Measurements from ENCODE around the gene NKD2. TPM values are rescaled to one million over a fixed set of nuclear protein-coding genes. Genes with fewer than 3 reads are reported as not detected.
A peak's percentile ranks its signal among the peaks of the same experiment; 100 is the strongest.

Gene NKD2
- polyA plus RNA-seq, 2 of the 4 experiments (the other 2 are of a cell fraction): 1.2 to 4.2 TPM

DNA sequence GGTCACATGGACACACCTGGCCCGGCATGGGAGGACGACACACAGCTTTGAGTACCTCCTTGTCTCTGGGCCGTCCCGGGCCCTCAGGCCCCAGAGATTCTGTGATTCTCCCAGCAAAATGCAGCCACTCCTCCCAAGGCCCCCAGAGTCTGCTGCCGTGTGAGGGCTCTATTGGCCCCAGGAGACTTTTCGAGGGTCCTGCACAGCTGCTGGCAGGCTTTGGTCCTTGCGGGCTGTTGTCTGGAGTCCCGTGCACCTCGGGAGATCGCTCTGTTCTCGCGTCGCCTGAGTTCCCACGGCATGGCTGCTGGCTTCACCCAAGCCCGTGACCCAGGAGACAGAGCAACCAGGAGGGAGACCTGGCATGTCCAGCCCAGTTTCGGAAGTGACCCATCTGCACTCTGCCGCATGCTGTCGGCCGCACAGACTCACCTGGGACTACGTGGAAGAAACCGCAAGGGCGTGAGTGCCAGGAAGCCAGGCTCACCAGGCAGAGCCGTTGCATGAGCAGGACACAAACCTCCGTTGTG lies 46.8 kb upstream of the NKD2 start:
- CTCF ChIA-PET: interaction anchor here (0.8 to 1.5 kb wide), 2 partner anchors 21 to 206 kb away, joined by 3 to 4 read pairs; no protein-coding TSS in a partner anchor
- POLR2A ChIA-PET: no interaction called here
- ATAC-seq: no peak

DNA sequence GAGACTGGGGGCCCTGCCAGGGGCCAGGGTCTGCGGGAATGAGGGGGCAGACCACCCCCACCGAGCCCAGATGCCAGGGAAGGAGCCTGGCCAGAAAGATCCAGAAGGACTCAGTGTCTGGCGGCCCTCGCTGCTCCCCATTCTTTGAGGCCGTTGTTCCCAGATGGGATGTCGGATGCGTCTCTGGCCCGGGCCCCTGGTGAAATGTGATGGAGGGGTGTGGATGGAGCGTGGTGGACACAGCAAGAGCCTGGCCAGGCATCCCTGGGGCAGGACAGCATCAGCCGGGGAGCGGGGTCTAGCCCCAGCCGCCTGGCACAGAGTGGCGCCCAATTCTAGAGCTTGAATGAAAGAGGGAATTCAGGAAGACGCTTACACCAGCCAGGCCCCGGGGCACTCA lies 46.2 kb upstream of the NKD2 start:
- POLR2A ChIA-PET: no interaction called here
- Histone ChIP-seq H3K4me3 (no peak overlapping the region), H3K4me1 (peaks cover 39% of the 10 kb centered on the region), H3K9me3 (peaks cover 3% of the 10 kb centered on the region; the same call in 2 of the 3 replicates), H3K4me2 (no peak overlapping the region), H3K27ac (no peak overlapping the region)
- WGBS (ENCODE audit: missing lambda C conversion rate): 85% methylated on average over 15 of the region's 15 CpGs
- CTCF ChIA-PET: no interaction called here
- FAIRE-seq: no peak
- no peak for ATAC-seq
- TF ChIP-seq, protein P1, sequence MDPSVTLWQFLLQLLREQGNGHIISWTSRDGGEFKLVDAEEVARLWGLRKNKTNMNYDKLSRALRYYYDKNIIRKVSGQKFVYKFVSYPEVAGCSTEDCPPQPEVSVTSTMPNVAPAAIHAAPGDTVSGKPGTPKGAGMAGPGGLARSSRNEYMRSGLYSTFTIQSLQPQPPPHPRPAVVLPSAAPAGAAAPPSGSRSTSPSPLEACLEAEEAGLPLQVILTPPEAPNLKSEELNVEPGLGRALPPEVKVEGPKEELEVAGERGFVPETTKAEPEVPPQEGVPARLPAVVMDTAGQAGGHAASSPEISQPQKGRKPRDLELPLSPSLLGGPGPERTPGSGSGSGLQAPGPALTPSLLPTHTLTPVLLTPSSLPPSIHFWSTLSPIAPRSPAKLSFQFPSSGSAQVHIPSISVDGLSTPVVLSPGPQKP (IDR thresholded peaks at IDR 0.05; ENCODE audit: low read depth, low read length): no peak
- TF ChIP-seq JUN (IDR thresholded peaks at IDR 0.05) (no peak), PHF8 (IDR thresholded peaks at IDR 0.05; ENCODE audit: borderline replicate concordance, low read depth) (no peak), TFCP2L1 (CRISPR knock-in tag; IDR thresholded peaks at IDR 0.05) (no peak), RAD21 (conservative IDR thresholded peaks at IDR 0.05 in 1 of 2, IDR thresholded peaks at IDR 0.05 in 1 of 2) (no peak), RARB (CRISPR knock-in tag; IDR thresholded peaks at IDR 0.05) (no peak), CEBPB (IDR thresholded peaks at IDR 0.05) (no peak), CHD2 (IDR thresholded peaks at IDR 0.05; ENCODE audit: low read length, partially characterized antibody) (no peak), ESRRA (IDR thresholded peaks at IDR 0.05; ENCODE audit: borderline replicate concordance, low read length) (no peak), NFE2L2 (conservative IDR thresholded peaks at IDR 0.05; ENCODE audit: low read length) (no peak), EHMT2 (IDR thresholded peaks at IDR 0.05; ENCODE audit: low read depth) (no peak), FOSB (CRISPR knock-in tag; IDR thresholded peaks at IDR 0.05) (no peak), CBX2 (IDR thresholded peaks at IDR 0.05; ENCODE audit: borderline replicate concordance, low read depth) (no peak), EHF (CRISPR knock-in tag; IDR thresholded peaks at IDR 0.05) (no peak)
- TF ChIP-seq, protein P2, sequence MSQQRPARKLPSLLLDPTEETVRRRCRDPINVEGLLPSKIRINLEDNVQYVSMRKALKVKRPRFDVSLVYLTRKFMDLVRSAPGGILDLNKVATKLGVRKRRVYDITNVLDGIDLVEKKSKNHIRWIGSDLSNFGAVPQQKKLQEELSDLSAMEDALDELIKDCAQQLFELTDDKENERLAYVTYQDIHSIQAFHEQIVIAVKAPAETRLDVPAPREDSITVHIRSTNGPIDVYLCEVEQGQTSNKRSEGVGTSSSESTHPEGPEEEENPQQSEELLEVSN (IDR thresholded peaks at IDR 0.05; ENCODE audit: borderline replicate concordance, low read depth): no peak
- TF ChIP-seq, protein P3, sequence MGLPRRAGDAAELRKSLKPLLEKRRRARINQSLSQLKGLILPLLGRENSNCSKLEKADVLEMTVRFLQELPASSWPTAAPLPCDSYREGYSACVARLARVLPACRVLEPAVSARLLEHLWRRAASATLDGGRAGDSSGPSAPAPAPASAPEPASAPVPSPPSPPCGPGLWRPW (IDR thresholded peaks at IDR 0.05): no peak
- no peak for DNase-seq (ENCODE audit: low read depth in 1 of 2, low spot score in 1 of 2)

More for the DNA sequence above, 46.8 kb upstream of the NKD2 start:
- peaks cover 46% of the 10 kb centered on the region for H3K4me1 ChIP-seq
- no peak for TF ChIP-seq CEBPB (IDR thresholded peaks at IDR 0.05)
- TF ChIP-seq RNF2 (IDR thresholded peaks at IDR 0.05; ENCODE audit: borderline replicate concordance, low read depth): no peak
- TF ChIP-seq MYC (IDR thresholded peaks at IDR 0.05; ENCODE audit: borderline replicate concordance, low read length): no peak
- TF ChIP-seq, protein P4, sequence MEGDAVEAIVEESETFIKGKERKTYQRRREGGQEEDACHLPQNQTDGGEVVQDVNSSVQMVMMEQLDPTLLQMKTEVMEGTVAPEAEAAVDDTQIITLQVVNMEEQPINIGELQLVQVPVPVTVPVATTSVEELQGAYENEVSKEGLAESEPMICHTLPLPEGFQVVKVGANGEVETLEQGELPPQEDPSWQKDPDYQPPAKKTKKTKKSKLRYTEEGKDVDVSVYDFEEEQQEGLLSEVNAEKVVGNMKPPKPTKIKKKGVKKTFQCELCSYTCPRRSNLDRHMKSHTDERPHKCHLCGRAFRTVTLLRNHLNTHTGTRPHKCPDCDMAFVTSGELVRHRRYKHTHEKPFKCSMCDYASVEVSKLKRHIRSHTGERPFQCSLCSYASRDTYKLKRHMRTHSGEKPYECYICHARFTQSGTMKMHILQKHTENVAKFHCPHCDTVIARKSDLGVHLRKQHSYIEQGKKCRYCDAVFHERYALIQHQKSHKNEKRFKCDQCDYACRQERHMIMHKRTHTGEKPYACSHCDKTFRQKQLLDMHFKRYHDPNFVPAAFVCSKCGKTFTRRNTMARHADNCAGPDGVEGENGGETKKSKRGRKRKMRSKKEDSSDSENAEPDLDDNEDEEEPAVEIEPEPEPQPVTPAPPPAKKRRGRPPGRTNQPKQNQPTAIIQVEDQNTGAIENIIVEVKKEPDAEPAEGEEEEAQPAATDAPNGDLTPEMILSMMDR (IDR thresholded peaks at IDR 0.05): no peak
- TF ChIP-seq TP53 (CRISPR knock-in tag; IDR thresholded peaks at IDR 0.05): no peak
- TF ChIP-seq RCOR1 (IDR thresholded peaks at IDR 0.05; ENCODE audit: low read depth, low read length): no peak
- TF ChIP-seq, protein P3 (IDR thresholded peaks at IDR 0.05): no peak
- TF ChIP-seq POLR2AphosphoS2 (conservative IDR thresholded peaks at IDR 0.05; ENCODE audit: low read length): no peak
- no peak for TF ChIP-seq ZFP36 (IDR thresholded peaks at IDR 0.05; ENCODE audit: borderline replicate concordance, partially characterized antibody)
- TF ChIP-seq EHMT2 (IDR thresholded peaks at IDR 0.05; ENCODE audit: low read depth): no peak
- no peak for TF ChIP-seq CBX8 (IDR thresholded peaks at IDR 0.05)
- no peaks in the 10 kb centered on the region for H3K9me3 ChIP-seq
- peak overlapping the region in 1 of 2 experiments; percentile 89; a peak in 3 of 6 replicates for H3K27ac ChIP-seq
- FAIRE-seq: no peak
- 91% methylated on average over 20 of the region's 24 CpGs for WGBS (ENCODE audit: missing lambda C conversion rate)
- no peak for DNase-seq (ENCODE audit: low read depth in 1 of 2, low spot score in 1 of 2)
- no peak overlapping the region for H3K4me3 ChIP-seq
- no peak overlapping the region for H3K4me2 ChIP-seq

Data from A549 (cell line).